NOMO-1 (cell line): Measurements from ENCODE around the gene VWA8.
A peak's percentile ranks its signal among the peaks of the same experiment; 100 is the strongest.
"Not testable (repeated sequence)": the region's sequence is repeated elsewhere in the genome, so short reads cannot be mapped to it uniquely, and the experiment has no call there.

Experiments used
- DNase-seq, 2 experiments: peaks; one replicate each; lab custom pipeline; 2025; ENCODE audit not compliant: unreplicated experiment in 2 of 2; lab: John Stamatoyannopoulos, UW

VWA8 gene

GRCh38 chr13:41599619-41600018 is 361.3 kb downstream of the VWA8 start:
- DNase-seq, result no peak

GRCh38 chr13:41597348-41598041 is 363.4 kb downstream of the VWA8 start:
- DNase-seq, result no peak

- no peak for DNase-seq
Measured at GRCh38 chr13:41596190-41596589, 364.7 kb downstream of the VWA8 start.

GRCh38 chr13:41595298-41595697 is 365.6 kb downstream of the VWA8 start:
- DNase-seq, result no peak

- no peak for DNase-seq
Measured at GRCh38 chr13:41590643-41591042, 370.3 kb downstream of the VWA8 start.

GRCh38 chr13:41590122-41590521 is 370.8 kb downstream of the VWA8 start:
- DNase-seq, result no peak

GRCh38 chr13:41589434-41589833 is 371.5 kb downstream of the VWA8 start:
- DNase-seq, result no peak

GRCh38 chr13:41588899-41589298 is 372.0 kb downstream of the VWA8 start:
- peak in 1 of 2 experiments; percentile 74 for DNase-seq

- no peak for DNase-seq
Measured at GRCh38 chr13:41588448-41588847, 372.5 kb downstream of the VWA8 start.

GRCh38 chr13:41587490-41587889 is 373.4 kb downstream of the VWA8 start:
- no peak for DNase-seq

GRCh38 chr13:41586216-41586615 is 374.7 kb downstream of the VWA8 start:
- DNase-seq, result no peak

- no peak for DNase-seq
Measured at GRCh38 chr13:41582027-41582463, 378.9 kb downstream of the VWA8 start.

- no peak for DNase-seq
Measured at GRCh38 chr13:41580345-41580744, 380.6 kb downstream of the VWA8 start.

- DNase-seq, result no peak
Measured at GRCh38 chr13:41579881-41580280, 381.0 kb downstream of the VWA8 start.

- DNase-seq, result no peak
Measured at GRCh38 chr13:41579168-41579567, 381.7 kb downstream of the VWA8 start.

GRCh38 chr13:41578371-41578770 is 382.5 kb downstream of the VWA8 start:
- DNase-seq, result no peak

- peak; percentile 22 to 39 for DNase-seq
Measured at GRCh38 chr13:41577436-41577835, 383.5 kb downstream of the VWA8 start.

- DNase-seq, result not testable (repeated sequence)
Measured at GRCh38 chr13:41573640-41574039, 387.3 kb downstream of the VWA8 start.

GRCh38 chr13:41571817-41572340 is 389.0 kb downstream of the VWA8 start:
- not testable (repeated sequence) for DNase-seq

GRCh38 chr13:41568972-41569351 is 391.9 kb downstream of the VWA8 start:
- DNase-seq, result no peak

- DNase-seq, result no peak
Measured at GRCh38 chr13:41568143-41568971, 392.6 kb downstream of the VWA8 start.

GRCh38 chr13:41567363-41567762 is 393.5 kb downstream of the VWA8 start:
- no peak for DNase-seq
